GM19328 (cell line): Measurements from ENCODE around the gene RIPOR3.
"Not testable (repeated sequence)": the region's sequence is repeated elsewhere in the genome, so short reads cannot be mapped to it uniquely, and the experiment has no call there.

Source experiments
- ATAC-seq: cut with Tn5 transposase; IDR thresholded peaks from one replicate; pipeline ENCODE4 v1.9.1; 2021; ENCODE audit warnings: mild to moderate bottlenecking, moderate library complexity; ENCODE audit not compliant: unreplicated experiment

The RIPOR3 gene

DNA sequence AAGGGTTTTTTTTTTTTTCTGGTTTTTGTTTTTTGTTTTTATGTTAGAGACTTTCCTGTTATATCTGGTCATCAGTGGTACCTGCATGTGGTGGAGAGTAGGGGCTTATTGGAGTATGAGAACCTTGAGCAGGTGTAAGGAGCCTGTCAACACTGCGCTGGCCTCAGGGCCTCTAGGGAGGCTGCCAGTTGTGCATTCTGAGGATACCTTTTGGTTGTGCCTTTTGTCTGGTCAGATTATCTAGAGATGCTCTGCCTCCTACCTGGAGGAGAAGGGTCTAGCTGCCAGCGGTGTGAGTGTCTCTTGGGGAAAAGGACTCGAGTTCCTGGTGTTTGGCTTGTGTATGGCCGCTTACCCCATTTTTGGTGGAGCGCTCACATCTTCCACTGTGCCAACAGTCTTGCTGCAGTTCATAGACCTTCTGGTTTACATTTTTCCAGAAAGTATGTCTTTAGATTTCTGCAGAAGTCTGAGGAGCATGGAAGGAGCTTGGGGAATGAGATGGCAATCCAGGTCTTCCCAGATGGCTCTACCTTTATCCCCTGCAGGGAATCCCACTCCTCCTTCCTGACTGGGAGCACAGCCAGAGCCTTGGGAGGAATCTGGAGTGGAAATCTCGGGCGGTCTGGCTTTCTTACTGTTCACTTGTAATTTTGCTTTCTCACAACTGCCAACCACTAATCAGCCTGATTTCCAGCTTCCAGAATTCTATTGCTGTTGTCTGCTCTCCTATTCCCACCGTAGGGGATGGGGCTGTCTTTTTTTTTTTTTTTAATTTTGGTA lies 131.3 kb downstream of the RIPOR3 start:
- no peak for ATAC-seq

DNA sequence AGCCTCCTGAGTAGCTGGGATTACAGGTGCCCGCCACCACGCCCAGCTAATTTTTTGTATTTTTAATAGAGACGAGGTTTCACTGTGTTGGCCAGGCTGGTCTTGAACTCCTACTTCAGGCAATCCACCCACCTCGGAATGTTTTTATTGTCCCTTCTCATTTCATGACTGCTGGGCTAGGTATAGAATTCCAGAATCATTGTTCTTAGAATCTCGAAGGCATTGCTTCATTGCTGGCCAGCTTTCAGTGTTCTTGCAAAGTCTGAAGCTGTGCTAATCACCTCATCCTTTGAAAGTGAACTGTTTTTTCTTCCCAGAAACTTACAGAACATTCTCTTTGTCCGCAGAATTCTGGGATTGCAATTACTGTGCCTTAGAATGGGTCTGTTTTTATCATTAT lies 132.2 kb downstream of the RIPOR3 start:
- no peak for ATAC-seq

DNA sequence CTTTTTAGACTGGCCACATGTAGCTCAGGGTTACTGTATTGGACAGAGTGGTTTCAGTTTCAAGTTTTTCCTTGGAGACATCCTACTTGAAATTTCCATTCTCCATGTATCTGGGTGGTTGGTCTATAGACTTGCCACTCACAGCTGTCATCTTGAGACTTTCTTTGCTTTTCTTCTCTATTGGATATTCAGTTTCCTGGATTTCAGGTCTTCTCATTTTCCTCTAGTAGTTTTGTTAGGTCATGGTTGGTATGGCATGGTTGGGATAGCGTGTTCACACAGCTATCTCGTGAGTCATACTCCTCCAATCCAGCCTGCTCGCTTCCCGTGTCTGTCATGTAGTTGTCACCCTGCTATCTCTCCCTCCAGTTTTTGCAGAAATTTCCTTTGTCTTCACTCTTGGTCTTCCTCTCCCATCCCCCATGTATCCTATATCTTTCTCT lies 132.8 kb downstream of the RIPOR3 start:
- ATAC-seq = no peak

DNA sequence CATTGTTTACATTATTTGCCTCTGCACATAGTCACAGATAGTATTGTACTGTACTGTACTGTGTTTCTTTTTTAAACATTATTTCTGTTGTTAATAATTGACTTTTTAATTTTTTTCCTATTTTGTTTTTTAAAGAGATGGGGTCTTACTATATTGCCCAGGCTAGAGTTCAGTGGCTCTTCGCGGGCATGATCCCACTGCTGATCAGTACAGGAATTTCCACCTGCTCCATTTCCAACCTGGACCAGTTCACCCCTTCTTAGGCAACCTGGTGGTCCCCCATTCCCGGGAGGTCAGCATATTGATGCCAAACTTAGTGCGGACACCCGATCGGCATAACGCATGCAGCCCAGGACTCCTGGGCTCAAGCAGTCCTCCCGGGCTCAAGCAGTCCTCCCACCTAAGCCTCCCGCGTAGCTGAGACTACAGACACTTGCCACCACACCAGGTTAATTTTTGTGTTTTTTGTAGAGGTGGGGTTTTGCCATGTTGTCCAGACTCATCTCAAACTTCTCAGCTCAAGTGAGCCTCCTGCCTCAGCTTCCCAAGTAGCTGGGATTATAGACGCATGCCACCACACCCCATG lies 133.7 kb downstream of the RIPOR3 start:
- no peak for ATAC-seq

DNA sequence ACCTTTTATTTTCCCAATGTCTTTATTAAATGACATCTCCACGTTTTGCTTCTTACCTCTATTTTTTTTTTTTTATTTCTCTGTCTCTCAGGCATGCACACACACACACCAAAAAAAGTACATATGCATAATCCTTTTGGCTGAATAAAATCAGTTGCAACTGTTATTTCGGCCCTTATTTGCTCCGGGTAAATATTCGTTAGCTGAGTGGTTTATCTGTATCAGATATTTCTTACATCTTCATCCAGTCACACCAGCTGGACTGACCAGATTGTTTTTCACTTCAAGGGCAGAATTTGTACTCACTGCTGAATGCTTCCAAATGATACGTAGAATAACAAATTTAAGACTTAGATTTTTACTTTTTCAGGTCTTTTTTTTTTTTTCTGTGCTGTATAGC lies 135.7 kb downstream of the RIPOR3 start:
- ATAC-seq = no peak

DNA sequence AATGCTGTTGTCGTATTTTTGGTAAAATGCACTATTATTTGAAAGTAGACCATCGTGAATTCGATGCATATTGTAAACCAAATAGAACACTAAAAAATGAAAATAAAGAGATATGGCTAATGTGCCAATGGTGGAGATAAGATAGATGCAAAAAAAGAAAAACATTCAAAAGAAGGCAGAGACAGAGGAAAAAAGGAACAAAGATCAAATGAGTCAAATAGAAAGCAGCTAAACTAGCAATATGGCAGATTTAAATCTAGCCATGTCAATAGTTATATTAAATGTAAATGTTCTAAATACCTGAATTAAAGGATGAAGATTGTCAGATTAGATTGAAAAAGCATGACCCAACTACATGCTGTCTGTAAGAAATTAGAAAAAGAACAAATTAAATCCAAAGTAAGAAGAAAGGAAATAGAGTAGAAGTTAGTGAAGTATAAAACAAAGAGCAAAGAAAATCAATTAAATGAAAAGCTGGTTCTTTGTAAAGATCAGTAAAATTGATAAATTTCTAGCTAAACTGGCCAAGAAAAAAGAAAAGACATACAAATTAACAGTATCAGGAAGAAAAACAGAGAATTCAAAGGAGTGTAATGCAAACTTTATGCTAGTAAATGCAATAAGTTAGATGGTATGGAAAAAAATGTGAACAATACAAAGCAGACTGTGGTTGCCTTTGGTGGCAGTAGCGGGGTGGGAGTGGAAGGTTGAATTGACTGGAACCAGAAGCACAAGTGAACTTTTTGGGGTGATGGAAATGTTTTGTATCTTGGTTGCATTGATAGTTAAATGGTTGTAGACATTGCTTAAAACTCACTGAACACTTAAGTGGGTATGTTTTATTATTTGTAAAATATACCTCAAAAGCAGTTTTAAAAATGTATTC lies 136.4 kb downstream of the RIPOR3 start:
- no peak for ATAC-seq

DNA sequence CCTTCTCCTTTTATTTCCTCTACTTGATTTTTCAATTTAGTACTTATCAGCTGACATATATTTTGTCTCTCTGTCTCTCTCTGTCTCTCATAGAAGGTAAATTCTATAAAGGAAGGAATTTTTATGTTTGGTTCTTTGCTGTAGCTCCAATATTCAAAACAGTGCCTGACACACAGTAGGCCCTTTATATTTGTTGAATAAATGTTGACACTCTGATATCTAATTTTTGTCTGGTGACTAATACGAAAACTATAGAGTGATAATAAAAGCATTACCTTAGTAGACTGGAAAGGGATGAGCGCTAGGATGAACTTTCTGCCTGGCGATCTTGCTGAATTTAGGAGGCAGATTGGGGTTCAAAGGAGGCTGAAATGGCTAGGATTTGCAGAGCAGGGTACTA lies 138.4 kb downstream of the RIPOR3 start:
- ATAC-seq = no peak

DNA sequence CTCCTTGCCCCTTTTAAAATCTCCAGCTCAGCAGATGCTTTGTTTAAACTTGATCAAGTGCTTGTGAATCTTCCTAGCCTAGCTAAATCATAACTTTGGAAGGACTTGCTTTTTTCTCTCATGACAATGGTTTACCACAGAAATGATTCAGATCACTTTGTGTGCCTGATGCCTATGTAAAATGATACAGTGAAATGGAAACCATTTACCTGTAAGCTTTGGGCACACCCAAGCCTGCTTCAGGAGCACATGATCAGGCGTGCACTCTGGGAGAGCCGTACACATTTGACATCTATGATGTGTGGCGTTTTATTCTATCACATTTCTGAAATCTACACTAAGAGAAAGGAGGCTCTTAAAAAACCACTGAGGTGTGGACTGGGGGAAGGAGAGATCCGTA lies 140.1 kb downstream of the RIPOR3 start:
- no peak for ATAC-seq

DNA sequence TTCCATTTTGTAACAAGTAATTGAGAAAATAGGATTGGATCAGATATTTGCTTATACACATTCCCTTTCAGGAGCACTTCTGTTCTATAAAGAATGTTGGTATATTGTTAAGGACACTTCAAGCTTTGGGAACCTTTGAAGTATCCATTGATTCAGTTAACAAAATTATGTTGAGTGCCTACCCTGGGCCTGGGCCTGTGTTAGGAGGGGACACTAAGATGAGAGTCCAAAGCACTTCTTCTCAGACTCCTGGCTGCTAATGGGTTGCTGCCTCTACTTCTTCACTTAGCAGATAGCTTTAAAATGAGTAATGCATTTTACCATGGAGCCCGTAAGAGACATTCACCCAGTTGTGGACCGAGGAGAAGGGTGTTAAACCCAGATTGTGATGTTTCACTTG lies 140.8 kb downstream of the RIPOR3 start:
- ATAC-seq = no peak

DNA sequence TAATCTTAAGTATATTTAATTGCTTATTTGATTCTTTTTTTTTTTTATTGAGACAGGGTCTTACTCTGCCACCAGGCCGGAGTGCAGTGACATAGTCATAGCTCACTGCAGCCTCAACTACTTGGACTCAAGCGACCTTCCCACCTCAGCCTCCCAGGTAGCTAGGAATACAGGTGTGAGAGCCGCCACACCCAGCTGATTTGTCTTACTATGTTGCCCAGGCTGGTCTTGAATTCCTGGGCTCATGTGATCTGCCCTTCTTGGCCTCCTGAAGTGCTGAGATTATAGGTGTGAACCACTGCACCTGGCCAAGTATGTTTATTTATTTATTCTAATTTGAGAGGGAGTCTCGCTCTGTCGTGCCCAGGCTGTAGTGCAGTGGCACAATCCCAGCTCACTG lies 142.9 kb downstream of the RIPOR3 start:
- ATAC-seq = no peak

DNA sequence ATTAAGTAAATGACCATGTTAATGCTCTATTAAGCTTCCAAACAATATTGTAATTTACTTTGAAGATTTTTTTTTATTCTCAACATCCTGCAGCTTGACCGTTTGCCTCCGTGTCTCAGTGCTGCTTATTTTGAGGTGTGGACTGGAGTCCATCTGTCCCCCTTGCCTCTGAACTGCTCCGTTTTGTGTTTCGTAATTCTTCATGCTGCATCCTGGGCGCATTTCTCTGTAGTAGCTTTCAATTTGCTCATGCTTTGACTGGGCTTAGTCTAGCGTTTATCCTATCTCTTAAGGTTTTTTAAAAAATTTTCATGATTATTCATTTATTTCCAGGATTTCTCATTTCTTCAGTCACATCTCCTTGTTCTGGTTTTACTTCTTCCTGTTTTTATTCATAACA lies 143.4 kb downstream of the RIPOR3 start:
- no peak for ATAC-seq

DNA sequence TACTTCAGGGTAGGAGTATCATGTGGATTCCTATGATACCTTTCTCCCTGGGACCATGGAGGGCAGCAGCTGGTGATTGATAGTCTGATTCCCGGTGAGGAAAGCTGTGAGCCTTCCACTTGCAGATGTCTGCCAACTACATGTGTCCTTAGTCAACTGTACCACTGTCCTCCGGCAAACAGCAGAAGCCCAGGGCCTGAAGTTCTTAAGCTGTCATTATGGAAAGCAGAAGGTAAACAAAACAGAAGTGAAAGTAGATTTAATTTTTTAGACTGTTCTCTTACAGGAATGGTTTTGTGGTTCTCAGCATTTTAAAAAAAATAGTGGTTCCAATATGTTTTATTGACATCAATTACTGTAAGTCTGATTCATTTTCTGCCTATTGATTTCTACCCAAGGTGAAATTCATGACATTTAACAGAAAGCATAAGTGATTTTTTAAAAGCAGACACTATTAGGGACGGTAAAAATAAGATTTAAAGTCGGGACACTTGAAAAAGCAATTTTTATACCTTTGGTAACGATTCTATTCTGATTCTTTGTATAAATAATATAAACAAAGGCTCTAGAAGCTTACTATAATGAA lies 144.5 kb downstream of the RIPOR3 start:
- no peak for ATAC-seq

DNA sequence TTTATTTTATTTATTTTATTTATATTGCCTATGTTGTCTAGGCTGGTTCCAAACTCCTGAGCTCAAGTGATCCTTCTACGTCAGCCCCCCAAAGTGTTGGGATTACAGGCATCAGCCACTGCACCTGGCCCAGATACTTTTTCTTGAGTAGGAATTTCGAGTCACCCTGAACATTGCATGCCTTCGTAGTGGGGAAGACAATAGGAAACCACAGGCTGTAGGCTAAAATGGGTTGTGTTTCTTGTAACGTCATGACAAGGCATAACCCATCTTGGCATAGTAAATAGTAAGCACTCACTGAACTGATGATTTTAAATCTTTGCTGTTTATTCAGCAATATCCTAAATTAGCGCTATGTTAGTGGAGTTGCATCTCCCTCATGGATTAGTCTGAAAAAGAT lies 146.2 kb downstream of the RIPOR3 start:
- no peak for ATAC-seq

DNA sequence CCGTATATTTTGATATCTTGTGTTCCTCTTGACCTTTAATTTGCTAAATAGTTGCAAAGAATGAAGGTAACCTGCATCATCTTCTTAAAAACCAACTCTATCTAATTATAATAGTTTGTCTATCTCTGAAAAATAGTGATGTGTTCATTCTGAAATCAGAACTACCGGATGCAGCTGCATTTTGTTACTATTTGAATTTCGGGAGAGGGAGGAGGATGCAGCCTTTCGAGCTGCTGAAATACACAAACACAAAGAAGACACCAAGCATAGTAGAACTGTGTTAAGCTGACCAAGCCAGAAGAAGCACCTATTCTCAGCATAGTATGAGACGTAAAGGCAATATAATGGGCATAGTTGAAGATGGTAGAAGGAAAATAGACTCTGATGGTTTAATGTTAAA lies 148.0 kb downstream of the RIPOR3 start:
- ATAC-seq = no peak

DNA sequence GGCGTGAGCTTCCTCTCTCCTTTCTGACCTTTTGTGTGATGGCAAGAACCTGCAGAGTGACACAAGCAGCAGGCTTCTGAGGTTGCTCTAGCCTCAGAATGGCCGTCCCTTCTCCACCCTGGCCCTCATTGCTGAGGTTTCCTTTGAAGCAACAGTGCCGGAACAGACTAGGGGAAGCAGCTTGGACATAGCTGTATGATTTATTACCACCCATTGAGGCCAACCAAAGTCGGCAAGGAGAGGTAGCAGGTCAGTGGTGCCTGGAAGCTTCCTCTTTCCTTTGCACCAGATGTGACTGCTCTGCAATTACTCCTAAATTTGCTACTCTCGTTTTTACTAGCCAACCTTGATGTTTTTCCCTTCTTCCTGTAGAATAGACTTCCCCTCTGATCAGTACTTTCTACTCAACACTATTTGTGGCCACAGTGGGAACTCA lies 149.7 kb downstream of the RIPOR3 start:
- ATAC-seq = no peak

DNA sequence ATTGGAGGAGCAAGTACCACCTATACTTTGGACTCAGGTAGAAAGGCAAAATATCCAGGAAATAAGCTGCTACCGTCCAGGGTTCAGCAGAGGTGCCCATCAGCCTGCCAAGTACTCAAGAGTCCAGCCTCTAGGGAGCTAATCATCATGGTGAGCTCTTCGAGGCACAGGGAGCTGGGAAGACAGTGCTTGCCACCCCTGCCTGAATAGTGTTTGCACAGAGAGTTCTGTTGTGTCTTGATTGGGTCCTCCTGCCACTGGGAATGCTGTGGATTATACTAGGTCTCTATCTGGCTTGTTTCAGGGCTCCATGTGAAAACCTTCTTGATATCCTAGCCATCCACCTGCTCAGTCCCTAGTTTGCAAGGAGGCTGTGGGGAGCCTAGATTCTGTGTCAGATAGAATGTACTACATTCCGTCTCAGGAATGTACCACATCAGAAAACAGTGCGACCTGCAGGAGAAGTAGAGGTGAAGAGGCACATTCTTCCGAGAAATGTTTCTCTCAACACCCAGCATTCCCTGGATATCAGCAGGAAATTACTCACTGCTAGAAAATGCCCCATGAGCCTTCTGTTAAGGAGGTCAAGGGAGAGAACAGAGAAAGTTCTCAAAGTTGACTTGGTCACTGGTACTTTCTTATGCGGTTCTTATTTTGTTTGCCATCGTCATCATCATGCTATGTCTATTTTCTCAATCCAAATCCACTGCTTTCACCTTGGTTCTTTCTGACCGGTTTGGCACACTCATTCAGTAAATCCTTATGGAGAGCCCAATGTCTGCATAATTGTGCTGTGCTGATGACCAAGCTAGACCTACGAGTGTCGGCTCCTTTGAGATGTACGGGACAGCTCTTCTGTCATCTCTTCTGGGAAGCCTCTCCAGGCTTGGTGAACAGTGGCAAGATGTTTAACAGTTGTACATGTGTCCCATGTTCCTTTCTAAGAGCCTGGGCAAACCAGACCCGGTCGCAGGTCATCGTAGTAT lies 150.4 kb downstream of the RIPOR3 start:
- no peak for ATAC-seq

DNA sequence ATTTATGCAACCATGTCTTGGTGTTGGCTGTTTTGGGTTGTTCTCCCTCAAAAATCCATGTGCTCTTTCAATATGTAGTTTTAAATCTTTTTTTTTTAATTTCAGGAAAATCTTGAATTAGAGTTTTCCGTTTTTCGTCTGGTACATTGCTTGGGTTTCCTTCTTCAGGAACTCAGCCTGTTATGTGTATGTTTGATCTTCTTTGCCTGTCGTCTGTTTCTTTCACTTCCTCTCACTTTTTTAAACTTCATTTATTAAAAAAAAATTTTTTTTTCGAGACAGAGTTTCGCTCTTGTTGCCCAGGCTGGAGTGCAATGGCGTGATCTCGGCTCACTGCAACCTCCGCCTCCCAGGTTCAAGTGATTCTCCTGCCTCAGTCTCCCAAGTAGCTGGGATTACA lies 151.5 kb downstream of the RIPOR3 start:
- ATAC-seq = not testable (repeated sequence)

DNA sequence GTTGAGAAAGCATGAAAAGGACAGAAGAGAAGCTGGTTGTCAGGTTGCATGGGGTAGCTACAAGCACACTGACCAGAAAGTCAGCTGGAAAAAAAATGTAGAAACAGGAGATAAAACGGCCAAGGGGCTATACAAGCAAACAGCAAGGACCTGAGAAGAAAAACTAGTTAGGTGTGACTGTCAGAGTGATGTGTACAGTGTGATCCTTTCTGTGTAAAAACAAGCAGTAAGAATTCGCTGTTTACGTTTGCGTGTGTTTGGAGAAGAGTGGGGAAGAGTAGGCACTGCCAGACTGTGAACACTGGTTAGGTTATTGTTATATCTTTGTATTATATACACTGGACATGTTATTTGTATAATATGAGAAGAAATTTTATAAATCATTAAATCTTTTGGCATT lies 153.1 kb downstream of the RIPOR3 start:
- ATAC-seq = no peak

DNA sequence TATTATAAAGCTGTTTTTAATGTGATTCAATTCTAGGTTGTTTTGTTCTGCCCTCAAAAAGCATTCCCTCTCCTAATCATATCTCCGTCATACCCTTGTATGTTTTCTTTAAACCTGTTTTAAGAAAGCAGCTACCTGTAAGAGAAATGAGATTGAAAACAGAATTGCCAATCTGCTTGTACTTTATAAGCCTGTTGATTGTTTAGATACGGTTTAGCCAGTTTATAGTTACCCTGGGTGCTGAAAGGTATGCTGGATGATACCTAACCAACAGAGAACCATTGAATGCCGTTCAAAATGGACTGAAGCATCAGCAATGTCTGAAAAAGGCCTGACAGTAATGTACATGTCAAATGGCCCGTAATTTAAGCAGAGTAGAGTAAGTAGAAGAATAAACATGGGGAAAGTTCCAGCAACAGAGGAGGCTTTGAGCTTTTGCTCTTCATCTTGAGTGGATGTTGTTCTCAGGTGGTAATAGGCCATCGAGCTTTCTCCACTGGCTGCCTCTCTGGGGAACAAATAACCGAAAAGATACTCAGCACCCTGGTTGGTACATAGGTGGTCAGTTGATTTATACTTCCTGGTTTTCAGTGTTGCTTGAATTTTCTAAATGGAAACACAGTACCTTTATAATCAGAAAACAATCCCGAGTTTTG lies 153.7 kb downstream of the RIPOR3 start:
- ATAC-seq = no peak

DNA sequence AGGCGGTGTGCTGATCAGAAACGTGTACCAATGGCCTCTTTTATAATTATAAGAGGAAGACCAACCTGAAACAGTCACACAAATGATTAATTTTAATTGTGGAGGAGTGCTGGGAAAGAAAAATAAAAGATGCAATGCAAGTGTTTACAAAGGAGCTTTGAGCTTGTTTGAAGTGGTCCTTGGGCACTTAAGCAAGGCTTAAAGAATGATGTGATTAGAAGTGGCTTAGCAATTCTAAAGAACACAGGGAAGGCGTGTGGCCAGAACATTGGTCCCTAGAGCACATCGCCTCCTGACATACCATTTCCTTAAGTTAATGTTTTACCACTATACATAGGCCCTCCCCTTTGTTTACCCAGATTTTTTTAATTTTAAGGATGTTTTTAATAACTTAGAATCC lies 155.0 kb downstream of the RIPOR3 start:
- no peak for ATAC-seq
